Measurements from ENCODE around the gene TTBK2.

The TTBK2 gene

GRCh38 chr15:42728972-42729371, 191.6 kb downstream of the TTBK2 start:
- no peak for DNase-seq (ENCODE audit: low read depth, low spot score)

GRCh38 chr15:42728560-42728959, 192.0 kb downstream of the TTBK2 start:
- DNase-seq (ENCODE audit: low read depth, low spot score) = no peak

GRCh38 chr15:42727750-42728381, 192.7 kb downstream of the TTBK2 start:
- DNase-seq (ENCODE audit: low read depth, low spot score) = no peak

GRCh38 chr15:42726114-42726513, 194.5 kb downstream of the TTBK2 start:
- DNase-seq (ENCODE audit: low read depth, low spot score) = no peak

- DNase-seq (ENCODE audit: low read depth, low spot score) = no peak
Measured at GRCh38 chr15:42725331-42725903, 195.2 kb downstream of the TTBK2 start.

GRCh38 chr15:42724276-42724675, 196.3 kb downstream of the TTBK2 start:
- no peak for DNase-seq (ENCODE audit: low read depth, low spot score)

GRCh38 chr15:42723068-42723467, 197.5 kb downstream of the TTBK2 start:
- DNase-seq (ENCODE audit: low read depth, low spot score) = no peak

- DNase-seq (ENCODE audit: low read depth, low spot score) = no peak
Measured at GRCh38 chr15:42721916-42722315, 198.7 kb downstream of the TTBK2 start.

GRCh38 chr15:42721016-42721415, 199.6 kb downstream of the TTBK2 start:
- DNase-seq (ENCODE audit: low read depth, low spot score) = no peak

- DNase-seq (ENCODE audit: low read depth, low spot score) = no peak
Measured at GRCh38 chr15:42720071-42720470, 200.5 kb downstream of the TTBK2 start.

GRCh38 chr15:42719043-42719442, 201.5 kb downstream of the TTBK2 start:
- DNase-seq (ENCODE audit: low read depth, low spot score) = no peak

GRCh38 chr15:42716626-42717025, 204.0 kb downstream of the TTBK2 start:
- no peak for DNase-seq (ENCODE audit: low read depth, low spot score)

GRCh38 chr15:42716125-42716524, 204.5 kb downstream of the TTBK2 start:
- DNase-seq (ENCODE audit: low read depth, low spot score) = no peak

GRCh38 chr15:42712584-42712983, 208.0 kb downstream of the TTBK2 start:
- DNase-seq (ENCODE audit: low read depth, low spot score) = no peak

- DNase-seq (ENCODE audit: low read depth, low spot score) = no peak
Measured at GRCh38 chr15:42711746-42712145, 208.8 kb downstream of the TTBK2 start.

GRCh38 chr15:42710662-42711061, 209.9 kb downstream of the TTBK2 start:
- no peak for DNase-seq (ENCODE audit: low read depth, low spot score)

GRCh38 chr15:42707873-42708544, 212.6 kb downstream of the TTBK2 start:
- DNase-seq (ENCODE audit: low read depth, low spot score) = no peak

- no peak for DNase-seq (ENCODE audit: low read depth, low spot score)
Measured at GRCh38 chr15:42707068-42707467, 213.5 kb downstream of the TTBK2 start.

- no peak for DNase-seq (ENCODE audit: low read depth, low spot score)
Measured at GRCh38 chr15:42705336-42705735, 215.2 kb downstream of the TTBK2 start.

- peak; percentile 31 for DNase-seq (ENCODE audit: low read depth, low spot score)
Measured at GRCh38 chr15:42704492-42704926, 216.1 kb downstream of the TTBK2 start.

GRCh38 chr15:42696626-42697025, 224.0 kb downstream of the TTBK2 start:
- DNase-seq (ENCODE audit: low read depth, low spot score) = no peak

- DNase-seq (ENCODE audit: low read depth, low spot score) = no peak
Measured at GRCh38 chr15:42695527-42696071, 225.0 kb downstream of the TTBK2 start.

- no peak for DNase-seq (ENCODE audit: low read depth, low spot score)
Measured at GRCh38 chr15:42694398-42694797, 226.2 kb downstream of the TTBK2 start.

All from brain pericyte (primary cell).